Measurements from ENCODE around the gene WT1.

The WT1 gene

DNA sequence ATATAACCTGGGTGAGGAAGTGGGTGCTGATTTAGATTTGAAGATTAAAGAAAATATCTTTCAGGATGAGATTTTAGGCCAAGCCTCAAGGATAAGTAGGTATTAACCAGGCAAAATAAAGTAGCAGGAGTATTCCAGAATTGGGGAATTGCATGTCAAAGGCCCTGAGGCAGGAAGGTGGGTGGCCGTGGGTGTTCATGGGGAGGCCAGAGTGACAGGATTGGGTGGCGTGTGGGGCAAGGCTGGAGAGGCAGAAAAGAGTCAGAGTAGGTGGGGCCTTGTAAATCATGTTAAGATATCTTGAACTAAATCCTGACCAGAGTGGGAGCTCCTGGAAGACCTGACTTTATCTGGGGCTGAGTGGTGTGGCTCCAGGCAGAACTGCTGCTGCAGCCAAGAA, 19.7 kb upstream of the WT1 start:
- TF ChIP-seq POLR2A (IDR thresholded peaks at IDR 0.05; ENCODE audit: extremely low read depth, insufficient read length) (no peak), MYC (IDR thresholded peaks at IDR 0.05; ENCODE audit: low read depth, low read length) (no peak)
- TF ChIP-seq, protein P1, sequence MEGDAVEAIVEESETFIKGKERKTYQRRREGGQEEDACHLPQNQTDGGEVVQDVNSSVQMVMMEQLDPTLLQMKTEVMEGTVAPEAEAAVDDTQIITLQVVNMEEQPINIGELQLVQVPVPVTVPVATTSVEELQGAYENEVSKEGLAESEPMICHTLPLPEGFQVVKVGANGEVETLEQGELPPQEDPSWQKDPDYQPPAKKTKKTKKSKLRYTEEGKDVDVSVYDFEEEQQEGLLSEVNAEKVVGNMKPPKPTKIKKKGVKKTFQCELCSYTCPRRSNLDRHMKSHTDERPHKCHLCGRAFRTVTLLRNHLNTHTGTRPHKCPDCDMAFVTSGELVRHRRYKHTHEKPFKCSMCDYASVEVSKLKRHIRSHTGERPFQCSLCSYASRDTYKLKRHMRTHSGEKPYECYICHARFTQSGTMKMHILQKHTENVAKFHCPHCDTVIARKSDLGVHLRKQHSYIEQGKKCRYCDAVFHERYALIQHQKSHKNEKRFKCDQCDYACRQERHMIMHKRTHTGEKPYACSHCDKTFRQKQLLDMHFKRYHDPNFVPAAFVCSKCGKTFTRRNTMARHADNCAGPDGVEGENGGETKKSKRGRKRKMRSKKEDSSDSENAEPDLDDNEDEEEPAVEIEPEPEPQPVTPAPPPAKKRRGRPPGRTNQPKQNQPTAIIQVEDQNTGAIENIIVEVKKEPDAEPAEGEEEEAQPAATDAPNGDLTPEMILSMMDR (IDR thresholded peaks at IDR 0.05; ENCODE audit: low read depth, low read length): no peak
- TF ChIP-seq, protein P2, sequence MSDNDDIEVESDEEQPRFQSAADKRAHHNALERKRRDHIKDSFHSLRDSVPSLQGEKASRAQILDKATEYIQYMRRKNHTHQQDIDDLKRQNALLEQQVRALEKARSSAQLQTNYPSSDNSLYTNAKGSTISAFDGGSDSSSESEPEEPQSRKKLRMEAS (IDR thresholded peaks at IDR 0.05; ENCODE audit: low read depth, low read length): no peak
- no peak for DNase-seq (ENCODE audit: low read depth)
- no peak overlapping the region for H3K4me3 ChIP-seq (ENCODE audit: low read depth, low read length)

DNA sequence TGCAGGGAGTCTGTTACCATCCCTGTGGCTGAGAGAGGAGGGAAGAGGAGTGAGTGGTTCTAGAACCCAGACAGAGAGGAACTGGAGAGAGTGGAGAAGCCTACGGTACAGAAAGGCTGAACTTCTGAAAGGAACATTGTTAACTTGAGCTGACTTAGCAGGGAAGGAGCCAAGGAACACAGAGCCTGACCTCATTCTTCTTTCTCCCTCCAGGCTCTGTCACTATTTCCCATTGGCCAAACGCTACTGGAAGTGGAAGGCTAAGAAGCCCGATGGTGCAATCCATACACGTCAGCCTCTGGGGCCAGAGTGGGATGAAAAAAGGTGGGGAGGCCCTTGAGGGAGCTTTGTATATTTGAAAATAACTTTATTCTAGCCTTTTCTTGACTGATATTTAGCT, 16.5 kb upstream of the WT1 start:
- no peak overlapping the region for H3K4me3 ChIP-seq (ENCODE audit: low read depth, low read length)
- no peak for DNase-seq (ENCODE audit: low read depth)
- no peak for TF ChIP-seq POLR2A (IDR thresholded peaks at IDR 0.05; ENCODE audit: extremely low read depth, insufficient read length)
- no peak for TF ChIP-seq MYC (IDR thresholded peaks at IDR 0.05; ENCODE audit: low read depth, low read length)
- TF ChIP-seq, protein P2 (IDR thresholded peaks at IDR 0.05; ENCODE audit: low read depth, low read length): no peak
- TF ChIP-seq, protein P1 (IDR thresholded peaks at IDR 0.05; ENCODE audit: low read depth, low read length): no peak

DNA sequence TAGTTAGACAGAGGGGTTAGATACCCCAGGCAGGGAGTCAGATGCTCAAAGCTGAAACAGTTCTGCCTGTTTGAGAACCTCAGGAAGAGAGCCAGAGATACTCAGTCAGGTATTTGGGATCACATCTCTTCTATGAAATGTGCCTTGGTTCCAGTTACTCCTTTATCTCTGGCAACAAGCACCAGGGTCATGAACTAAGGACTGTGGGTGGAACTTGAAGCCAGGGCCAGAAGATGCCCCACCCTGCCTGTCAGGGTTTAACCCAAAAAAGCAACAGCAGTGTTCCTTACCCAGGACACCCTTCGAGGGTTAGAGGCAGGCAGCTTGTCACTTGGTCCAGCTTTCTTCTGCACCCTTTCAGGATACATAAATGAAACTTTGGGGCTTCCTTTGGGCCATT, 15.0 kb upstream of the WT1 start:
- TF ChIP-seq, protein P1 (IDR thresholded peaks at IDR 0.05; ENCODE audit: low read depth, low read length): no peak
- TF ChIP-seq MYC (IDR thresholded peaks at IDR 0.05; ENCODE audit: low read depth, low read length): no peak
- TF ChIP-seq POLR2A (IDR thresholded peaks at IDR 0.05; ENCODE audit: extremely low read depth, insufficient read length): no peak
- TF ChIP-seq, protein P2 (IDR thresholded peaks at IDR 0.05; ENCODE audit: low read depth, low read length): no peak
- DNase-seq (ENCODE audit: low read depth): no peak
- H3K4me3 ChIP-seq (ENCODE audit: low read depth, low read length): no peak overlapping the region

DNA sequence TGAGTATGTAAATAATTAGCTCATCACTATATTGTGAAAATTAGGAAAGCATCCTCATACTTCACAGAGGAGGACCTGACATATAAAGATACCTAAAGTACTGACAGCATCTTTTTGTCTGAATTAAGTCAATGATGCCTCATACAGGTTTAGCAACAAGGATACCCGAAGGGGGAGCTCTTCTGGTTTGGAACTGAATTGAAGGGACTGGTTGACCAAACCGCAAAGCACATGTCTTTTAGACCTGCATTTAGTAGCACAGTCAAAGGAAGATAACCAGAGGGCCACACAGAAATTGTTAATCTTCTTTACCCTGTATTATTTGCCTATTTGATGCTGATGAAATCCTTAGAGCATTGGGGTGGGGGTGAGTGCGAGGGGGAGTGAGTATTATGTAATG, 12.9 kb upstream of the WT1 start:
- DNase-seq (ENCODE audit: low read depth): peak; percentile 73

DNA sequence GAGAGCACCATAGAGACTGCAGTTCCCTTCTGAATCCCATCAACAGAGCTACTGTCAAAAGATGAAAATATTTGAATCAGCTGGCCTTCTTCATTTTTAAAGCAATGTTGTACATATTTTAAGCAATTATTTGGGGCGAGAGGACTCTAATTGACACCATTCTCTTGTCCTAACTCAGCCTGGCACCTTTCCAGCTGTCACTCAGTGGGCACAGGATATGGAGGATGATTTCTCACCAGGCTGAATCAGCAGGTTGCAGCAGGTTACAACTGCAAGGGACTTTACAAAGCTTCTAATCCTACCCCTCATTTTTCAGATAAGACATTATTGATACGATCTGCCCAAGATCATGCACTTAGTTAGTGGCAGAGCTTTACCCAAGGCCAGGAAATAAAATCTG, 11.9 kb upstream of the WT1 start:
- TF ChIP-seq, protein P1 (IDR thresholded peaks at IDR 0.05; ENCODE audit: low read depth, low read length): no peak
- TF ChIP-seq POLR2A (IDR thresholded peaks at IDR 0.05; ENCODE audit: extremely low read depth, insufficient read length) (no peak), MYC (IDR thresholded peaks at IDR 0.05; ENCODE audit: low read depth, low read length) (no peak)
- TF ChIP-seq, protein P2 (IDR thresholded peaks at IDR 0.05; ENCODE audit: low read depth, low read length): no peak
- H3K4me3 ChIP-seq (ENCODE audit: low read depth, low read length): no peak overlapping the region
- no peak for DNase-seq (ENCODE audit: low read depth)

More for the DNA sequence above, 12.9 kb upstream of the WT1 start:
- TF ChIP-seq POLR2A (IDR thresholded peaks at IDR 0.05; ENCODE audit: extremely low read depth, insufficient read length): no peak
- TF ChIP-seq, protein P2 (IDR thresholded peaks at IDR 0.05; ENCODE audit: low read depth, low read length): peak; percentile 88
- TF ChIP-seq, protein P1 (IDR thresholded peaks at IDR 0.05; ENCODE audit: low read depth, low read length): peak; percentile 57
- TF ChIP-seq MYC (IDR thresholded peaks at IDR 0.05; ENCODE audit: low read depth, low read length): peak; percentile 80
- H3K4me3 ChIP-seq (ENCODE audit: low read depth, low read length): no peak overlapping the region

Measured in NB4 (cell line).